ENCODE data around the gene PSMD14.

The PSMD14 gene

GRCh38 chr2:161425728-161426454 is 117.7 kb downstream of the PSMD14 start:
- no peak for TF ChIP-seq ZNF274 (IDR thresholded peaks at IDR 0.05; ENCODE audit: low read depth, low read length)
- no peak overlapping the region for H3K4me3 ChIP-seq (ENCODE audit: low read length)

GRCh38 chr2:161426455-161426921 is 118.3 kb downstream of the PSMD14 start:
- no peak for TF ChIP-seq ZNF274 (IDR thresholded peaks at IDR 0.05; ENCODE audit: low read depth, low read length)
- H3K4me3 ChIP-seq (ENCODE audit: low read length): peak overlapping the region; percentile 26; the same call in 1 of the 2 replicates

- H3K4me3 ChIP-seq (ENCODE audit: low read length): peak overlapping the region; percentile 26; the same call in 1 of the 2 replicates
- TF ChIP-seq ZNF274 (IDR thresholded peaks at IDR 0.05; ENCODE audit: low read depth, low read length): no peak
Observed at GRCh38 chr2:161426922-161427663, 118.9 kb downstream of the PSMD14 start.

- no peak for TF ChIP-seq ZNF274 (IDR thresholded peaks at IDR 0.05; ENCODE audit: low read depth, low read length)
- no peak overlapping the region; the same call in 1 of the 2 replicates for H3K4me3 ChIP-seq (ENCODE audit: low read length)
Observed at GRCh38 chr2:161427664-161428587, 119.7 kb downstream of the PSMD14 start.

- no peak overlapping the region for H3K4me3 ChIP-seq (ENCODE audit: low read length)
- TF ChIP-seq ZNF274 (IDR thresholded peaks at IDR 0.05; ENCODE audit: low read depth, low read length): no peak
Observed at GRCh38 chr2:161430386-161430785, 122.2 kb downstream of the PSMD14 start.

- TF ChIP-seq ZNF274 (IDR thresholded peaks at IDR 0.05; ENCODE audit: low read depth, low read length): no peak
- no peak overlapping the region for H3K4me3 ChIP-seq (ENCODE audit: low read length)
Observed at GRCh38 chr2:161432107-161432506, 123.9 kb downstream of the PSMD14 start.

GRCh38 chr2:161434118-161434517 is 125.9 kb downstream of the PSMD14 start:
- no peak overlapping the region for H3K4me3 ChIP-seq (ENCODE audit: low read length)
- no peak for TF ChIP-seq ZNF274 (IDR thresholded peaks at IDR 0.05; ENCODE audit: low read depth, low read length)

GRCh38 chr2:161436411-161436810 is 128.2 kb downstream of the PSMD14 start:
- H3K4me3 ChIP-seq (ENCODE audit: low read length): no peak overlapping the region
- TF ChIP-seq ZNF274 (IDR thresholded peaks at IDR 0.05; ENCODE audit: low read depth, low read length): no peak

GRCh38 chr2:161438598-161438997 is 130.4 kb downstream of the PSMD14 start:
- TF ChIP-seq ZNF274 (IDR thresholded peaks at IDR 0.05; ENCODE audit: low read depth, low read length): no peak
- no peak overlapping the region for H3K4me3 ChIP-seq (ENCODE audit: low read length)

- H3K4me3 ChIP-seq (ENCODE audit: low read length): no peak overlapping the region
- TF ChIP-seq ZNF274 (IDR thresholded peaks at IDR 0.05; ENCODE audit: low read depth, low read length): no peak
Observed at GRCh38 chr2:161445097-161445496, 136.9 kb downstream of the PSMD14 start.

- no peak overlapping the region for H3K4me3 ChIP-seq (ENCODE audit: low read length)
- no peak for TF ChIP-seq ZNF274 (IDR thresholded peaks at IDR 0.05; ENCODE audit: low read depth, low read length)
Observed at GRCh38 chr2:161448431-161448830, 140.2 kb downstream of the PSMD14 start.
